ENCODE measurements around the gene CACNA1E. TPM values are rescaled to one million over a fixed set of nuclear protein-coding genes. Genes with fewer than 3 reads are reported as not detected.

CACNA1E gene
- polyA plus RNA-seq (ENCODE audit: low read depth in 6 of 6), result not detected

DNA sequence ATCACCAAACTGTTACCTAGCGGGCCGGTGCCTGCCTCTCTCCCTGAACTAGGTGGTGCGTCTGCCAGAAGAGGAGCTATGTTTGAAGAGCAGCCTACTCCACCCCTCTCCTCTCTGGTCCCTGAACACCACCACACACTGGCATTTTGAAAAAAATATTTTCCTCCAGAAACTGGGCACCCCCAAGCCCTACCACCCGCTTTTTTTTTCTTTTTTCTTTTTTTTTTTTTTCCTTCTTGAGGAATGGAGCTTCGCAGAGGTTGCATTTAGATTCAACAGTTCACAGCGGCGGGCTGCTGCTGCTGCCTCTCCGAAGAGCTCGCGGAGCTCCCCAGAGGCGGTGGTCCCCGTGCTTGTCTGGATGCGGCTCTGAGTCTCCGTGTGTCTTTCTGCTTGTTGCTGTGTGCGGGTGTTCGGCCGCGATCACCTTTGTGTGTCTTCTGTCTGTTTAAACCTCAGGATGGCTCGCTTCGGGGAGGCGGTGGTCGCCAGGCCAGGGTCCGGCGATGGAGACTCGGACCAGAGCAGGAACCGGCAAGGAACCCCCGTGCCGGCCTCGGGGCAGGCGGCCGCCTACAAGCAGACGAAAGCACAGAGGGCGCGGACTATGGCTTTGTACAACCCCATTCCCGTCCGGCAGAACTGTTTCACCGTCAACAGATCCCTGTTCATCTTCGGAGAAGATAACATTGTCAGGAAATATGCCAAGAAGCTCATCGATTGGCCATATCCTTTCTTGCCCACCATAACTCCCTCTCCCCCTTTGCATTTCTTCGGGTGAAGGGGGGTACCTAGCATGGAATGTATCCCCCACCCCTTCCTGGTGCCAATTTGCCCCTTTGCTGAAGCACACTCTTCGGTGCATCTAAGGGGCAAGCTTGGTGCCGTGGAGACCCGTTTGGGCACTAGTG lies at the start of gene CACNA1E:
CACNA1E (plus strand) TSS at position 233 of the 911 bp plus-strand sequence; CDS start at position 461, 228 bp downstream.
- no peak for ATAC-seq (ENCODE audit: low read depth in 2 of 2)
- no peak for DNase-seq
- peaks cover 6 to 34% (median 7%) of the 10 kb centered on the region in 3 donors for H3K4me1 Mint-ChIP-seq
- H3K4me3 Mint-ChIP-seq, result peak within 1 kb of the TSS in 5 of 8 donors; percentile 34 to 56 (median 39)
- peaks cover 0 to 3% (median 0%) of the 10 kb centered on the region in 7 donors for H3K9me3 Mint-ChIP-seq
- H3K27me3 Mint-ChIP-seq, result peaks cover 74 to 83% (median 76%) of the 10 kb centered on the region in 3 donors
- H3K27ac Mint-ChIP-seq, result no peak within 1 kb of the TSS
- peaks cover 3 to 16% of the 10 kb centered on the region in 2 donors for H3K36me3 Mint-ChIP-seq

DNA sequence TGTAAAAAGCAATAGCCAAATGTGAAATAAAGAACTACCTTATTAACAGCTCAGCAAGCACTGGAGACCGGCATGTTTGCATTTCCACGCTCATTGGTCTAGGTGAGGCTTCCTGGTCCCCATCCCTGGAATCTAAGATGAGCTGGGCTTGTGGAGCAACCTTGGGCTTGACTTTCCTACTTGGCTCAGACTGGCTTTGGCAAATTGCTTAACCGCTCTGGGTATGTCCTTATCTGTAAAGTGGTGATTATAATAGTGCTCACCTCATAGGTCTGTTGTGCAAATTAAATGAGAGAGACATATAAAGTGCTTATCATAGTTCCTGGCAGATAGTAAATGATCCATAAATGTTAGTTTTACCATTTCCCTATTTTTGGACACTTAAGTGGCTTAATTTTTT lies 49.4 kb upstream of the CACNA1E start:
- Mint-ChIP-seq H3K9me3 (peaks cover 0 to 2% (median 0%) of the 10 kb centered on the region in 7 donors), H3K4me3 (no peak overlapping the region), H3K27ac (no peak overlapping the region), H3K36me3 (no peaks in the 10 kb centered on the region), H3K27me3 (peaks cover 16 to 42% (median 32%) of the 10 kb centered on the region in 3 donors), H3K4me1 (no peaks in the 10 kb centered on the region)
- DNase-seq (no peak), ATAC-seq (ENCODE audit: low read depth in 2 of 2) (no peak)

DNA sequence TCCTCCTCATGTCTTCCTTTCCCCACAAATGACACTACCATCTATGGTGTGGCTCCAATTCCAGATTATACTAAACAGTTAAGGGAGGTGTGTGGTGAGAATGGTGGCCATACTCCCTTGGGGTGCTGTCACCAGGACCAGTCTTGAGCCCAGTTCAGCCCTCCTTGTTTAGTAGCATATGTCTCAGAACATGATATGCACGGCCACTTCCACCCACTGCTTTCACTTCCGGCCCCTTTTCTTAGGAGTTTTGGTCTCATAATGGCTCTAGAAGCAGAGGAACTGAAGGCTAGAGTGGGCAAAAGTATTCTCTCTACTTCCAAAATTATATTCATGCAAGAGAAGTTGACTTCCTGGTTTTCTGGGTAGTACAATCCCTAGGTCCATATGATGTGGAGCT lies 45.3 kb upstream of the CACNA1E start:
- ATAC-seq (ENCODE audit: low read depth in 2 of 2) (no peak), DNase-seq (no peak)
- Mint-ChIP-seq H3K27me3 (peaks cover 16 to 45% (median 40%) of the 10 kb centered on the region in 3 donors), H3K36me3 (no peaks in the 10 kb centered on the region), H3K4me3 (no peak overlapping the region), H3K9me3 (peaks cover 0 to 2% (median 0%) of the 10 kb centered on the region in 7 donors), H3K4me1 (no peaks in the 10 kb centered on the region), H3K27ac (no peak overlapping the region)

DNA sequence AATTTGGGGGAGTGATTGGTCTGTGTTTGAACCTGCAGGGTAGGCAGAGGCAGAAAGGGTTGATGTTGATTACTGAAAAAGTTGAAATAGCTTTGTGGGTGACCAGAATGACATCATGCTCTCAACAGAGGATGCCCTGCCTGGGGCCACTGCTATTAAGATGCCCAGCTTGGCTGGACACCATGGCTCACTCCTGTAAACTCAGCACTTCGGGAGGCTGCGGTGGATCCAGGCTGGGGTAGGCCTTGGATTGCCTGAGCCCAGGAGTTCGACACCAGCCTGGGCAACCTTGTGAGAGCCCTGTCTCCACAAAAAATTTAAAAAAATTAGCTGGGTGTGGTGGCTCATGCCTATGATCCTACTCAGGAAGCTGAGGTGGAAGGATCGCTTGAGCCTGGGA lies 42.8 kb upstream of the CACNA1E start:
- Mint-ChIP-seq H3K9me3 (peaks cover 0 to 2% (median 0%) of the 10 kb centered on the region in 7 donors), H3K36me3 (no peaks in the 10 kb centered on the region), H3K4me3 (no peak overlapping the region), H3K27me3 (peaks cover 12 to 40% (median 31%) of the 10 kb centered on the region in 3 donors), H3K27ac (no peak overlapping the region), H3K4me1 (no peaks in the 10 kb centered on the region)
- DNase-seq (no peak), ATAC-seq (ENCODE audit: low read depth in 2 of 2) (no peak)

DNA sequence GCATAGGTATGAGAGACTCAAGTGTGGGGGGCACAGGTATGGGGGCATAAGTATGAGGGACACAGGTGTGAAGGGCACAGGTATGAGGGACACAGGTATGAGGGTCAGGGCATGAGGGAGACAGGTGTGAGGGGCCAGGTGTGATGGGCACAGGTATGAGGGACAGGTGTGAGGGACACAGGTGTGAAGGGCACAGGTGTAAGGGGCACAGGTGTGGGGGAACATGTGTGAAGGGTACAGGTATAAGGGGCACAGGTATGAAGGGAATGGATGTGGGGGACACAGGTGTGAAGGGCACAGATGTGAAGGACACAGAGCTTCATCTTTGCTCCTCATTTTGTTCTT lies 41.2 kb upstream of the CACNA1E start:
- H3K4me1 Mint-ChIP-seq, result no peaks in the 10 kb centered on the region
- H3K27ac Mint-ChIP-seq, result no peak overlapping the region
- H3K9me3 Mint-ChIP-seq, result peaks cover 0 to 2% (median 0%) of the 10 kb centered on the region in 7 donors
- peaks cover 12 to 40% (median 21%) of the 10 kb centered on the region in 3 donors for H3K27me3 Mint-ChIP-seq
- ATAC-seq (ENCODE audit: low read depth in 2 of 2), result no peak
- H3K36me3 Mint-ChIP-seq, result no peaks in the 10 kb centered on the region
- no peak overlapping the region for H3K4me3 Mint-ChIP-seq
- no peak for DNase-seq

DNA sequence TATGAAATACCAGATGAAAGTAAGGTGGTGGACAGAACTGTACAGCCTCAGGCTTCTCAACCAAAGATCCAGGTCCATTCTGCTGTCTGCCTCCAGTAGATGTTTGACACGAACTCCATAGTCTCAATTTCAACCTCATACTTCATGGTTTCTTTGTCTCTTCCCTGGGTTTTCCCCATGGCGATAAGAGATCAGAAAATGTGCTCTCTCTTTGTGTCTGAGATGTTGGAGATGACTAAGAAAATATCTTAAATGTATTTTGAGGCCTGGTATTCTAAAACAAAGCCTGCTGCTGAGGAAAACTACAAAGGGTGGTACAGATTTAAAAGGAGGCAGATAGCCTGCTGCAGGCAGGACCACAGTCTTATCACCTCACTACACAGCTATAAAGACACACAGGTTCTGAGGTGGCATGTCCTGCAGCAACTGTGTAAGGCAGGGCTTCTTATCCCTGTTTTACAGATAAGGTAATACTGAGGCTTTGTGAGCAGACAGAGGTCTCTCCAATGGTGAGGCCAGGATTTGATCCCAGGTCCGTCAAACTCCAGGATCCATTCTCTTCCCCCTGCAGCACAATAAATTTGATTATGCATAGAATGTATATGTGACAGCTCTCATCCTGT lies 40.0 kb upstream of the CACNA1E start:
- H3K4me1 Mint-ChIP-seq, result no peaks in the 10 kb centered on the region
- ATAC-seq (ENCODE audit: low read depth in 2 of 2), result no peak
- H3K9me3 Mint-ChIP-seq, result peaks cover 0 to 2% (median 0%) of the 10 kb centered on the region in 7 donors
- peaks cover under 1 to 30% (median 10%) of the 10 kb centered on the region in 3 donors for H3K27me3 Mint-ChIP-seq
- no peaks in the 10 kb centered on the region for H3K36me3 Mint-ChIP-seq
- H3K4me3 Mint-ChIP-seq, result no peak overlapping the region
- no peak overlapping the region for H3K27ac Mint-ChIP-seq
- no peak for DNase-seq

DNA sequence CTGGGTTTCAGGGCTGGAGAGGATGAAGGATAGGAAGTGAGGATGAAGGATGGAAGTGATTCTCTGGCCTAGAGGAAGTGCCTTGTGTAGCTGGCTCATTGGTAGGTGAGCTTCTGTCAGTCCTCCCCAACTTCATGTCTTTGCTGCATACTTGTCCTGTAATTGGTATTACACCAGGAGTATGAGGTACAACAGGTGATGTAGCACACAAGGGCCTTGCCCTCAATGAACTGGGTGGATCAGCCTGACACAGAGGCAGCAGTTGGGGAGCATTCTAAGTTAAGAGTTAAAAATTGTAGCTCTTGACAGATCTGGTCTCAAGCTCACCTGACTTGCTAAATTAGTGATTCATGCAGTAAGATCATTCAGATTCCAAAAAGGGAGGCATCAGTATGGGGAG lies 37.9 kb upstream of the CACNA1E start:
- Mint-ChIP-seq H3K27me3 (peaks cover 0 to 24% (median 21%) of the 10 kb centered on the region in 3 donors), H3K4me3 (no peak overlapping the region), H3K36me3 (no peaks in the 10 kb centered on the region), H3K27ac (no peak overlapping the region), H3K4me1 (no peaks in the 10 kb centered on the region), H3K9me3 (no peaks in the 10 kb centered on the region)
- DNase-seq, result no peak
- ATAC-seq (ENCODE audit: low read depth in 2 of 2), result no peak

DNA sequence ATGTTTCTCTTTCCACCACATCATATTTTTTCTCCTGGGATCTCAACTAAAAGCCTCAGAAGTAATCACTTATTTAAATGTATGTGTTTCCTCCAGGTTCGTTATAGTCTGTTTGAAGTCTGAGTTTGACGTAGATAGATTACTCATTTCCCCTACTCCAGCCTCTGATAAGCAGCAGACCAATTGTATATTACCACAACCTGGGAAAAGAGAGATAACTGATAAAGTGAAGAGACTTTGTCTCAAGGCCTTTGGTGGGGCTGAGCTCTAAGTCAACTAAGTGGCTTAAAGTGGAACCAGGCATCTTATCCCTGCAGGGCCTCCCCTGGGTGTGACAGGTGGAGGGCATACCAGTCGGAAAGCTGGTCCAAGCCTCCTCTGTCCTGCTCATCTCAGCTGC lies 34.9 kb upstream of the CACNA1E start:
- Mint-ChIP-seq H3K4me3 (no peak overlapping the region), H3K4me1 (no peaks in the 10 kb centered on the region), H3K36me3 (no peaks in the 10 kb centered on the region), H3K27me3 (peaks cover 0 to 22% (median 8%) of the 10 kb centered on the region in 3 donors), H3K9me3 (no peaks in the 10 kb centered on the region), H3K27ac (no peak overlapping the region)
- no peak for ATAC-seq (ENCODE audit: low read depth in 2 of 2)
- no peak for DNase-seq

DNA sequence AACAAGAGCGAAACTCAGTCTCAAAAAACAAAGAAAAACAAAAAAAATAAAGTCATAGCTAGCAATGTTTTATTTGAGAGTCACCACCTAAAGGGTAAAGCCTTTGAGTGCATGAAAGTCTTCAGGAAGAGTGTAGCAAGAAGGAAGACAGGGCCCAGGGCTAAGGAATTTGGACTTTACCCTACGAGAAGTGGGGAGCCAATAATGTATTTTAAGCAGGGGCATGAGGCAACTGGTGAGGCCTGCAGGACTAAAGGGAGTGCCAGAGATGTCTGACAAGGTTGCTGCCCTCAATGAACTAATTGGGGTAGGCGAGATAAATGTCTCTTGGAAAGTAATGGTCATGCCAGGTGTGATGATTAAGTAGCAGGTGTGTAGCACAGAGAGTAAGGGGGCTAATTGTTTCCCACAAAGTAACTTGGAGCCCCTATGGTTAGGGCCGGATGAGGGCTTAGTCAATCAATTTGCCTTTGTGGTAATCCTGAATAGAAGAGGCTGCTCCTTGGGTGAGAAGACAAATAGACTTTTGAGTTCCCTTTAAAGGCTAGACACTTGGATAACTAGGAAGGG lies 31.6 kb upstream of the CACNA1E start:
- peaks cover 0 to 6% (median 4%) of the 10 kb centered on the region in 7 donors for H3K9me3 Mint-ChIP-seq
- no peaks in the 10 kb centered on the region for H3K4me1 Mint-ChIP-seq
- no peak overlapping the region for H3K27ac Mint-ChIP-seq
- H3K36me3 Mint-ChIP-seq, result no peaks in the 10 kb centered on the region
- DNase-seq (no peak), ATAC-seq (ENCODE audit: low read depth in 2 of 2) (no peak)
- no peak overlapping the region for H3K4me3 Mint-ChIP-seq
- H3K27me3 Mint-ChIP-seq, result peaks cover 7 to 18% (median 11%) of the 10 kb centered on the region in 3 donors

DNA sequence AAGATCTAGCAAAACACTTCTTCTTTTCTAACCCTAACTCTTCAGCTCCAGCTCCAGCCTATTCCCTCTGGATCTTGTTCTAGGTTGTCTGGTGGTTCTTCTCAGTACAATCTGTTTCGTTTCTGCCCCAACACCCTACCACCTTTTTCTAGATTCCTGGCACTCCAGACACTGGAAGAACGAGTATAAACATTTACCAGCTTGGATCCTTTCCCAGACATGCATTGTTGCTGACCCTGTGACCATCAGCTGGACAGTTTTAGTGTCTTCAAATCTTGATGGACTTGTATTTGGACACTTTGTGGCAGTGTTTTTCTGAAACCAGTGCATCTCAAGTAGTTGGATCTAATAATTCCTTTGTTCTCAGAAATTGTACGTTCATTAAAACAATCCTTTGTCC lies 30.6 kb upstream of the CACNA1E start:
- Mint-ChIP-seq H3K9me3 (peaks cover 3 to 15% (median 9%) of the 10 kb centered on the region in 7 donors), H3K27ac (no peak overlapping the region), H3K36me3 (no peaks in the 10 kb centered on the region), H3K4me1 (no peaks in the 10 kb centered on the region), H3K27me3 (peaks cover 7 to 18% (median 11%) of the 10 kb centered on the region in 3 donors), H3K4me3 (no peak overlapping the region)
- ATAC-seq (ENCODE audit: low read depth in 2 of 2) (no peak), DNase-seq (no peak)

DNA sequence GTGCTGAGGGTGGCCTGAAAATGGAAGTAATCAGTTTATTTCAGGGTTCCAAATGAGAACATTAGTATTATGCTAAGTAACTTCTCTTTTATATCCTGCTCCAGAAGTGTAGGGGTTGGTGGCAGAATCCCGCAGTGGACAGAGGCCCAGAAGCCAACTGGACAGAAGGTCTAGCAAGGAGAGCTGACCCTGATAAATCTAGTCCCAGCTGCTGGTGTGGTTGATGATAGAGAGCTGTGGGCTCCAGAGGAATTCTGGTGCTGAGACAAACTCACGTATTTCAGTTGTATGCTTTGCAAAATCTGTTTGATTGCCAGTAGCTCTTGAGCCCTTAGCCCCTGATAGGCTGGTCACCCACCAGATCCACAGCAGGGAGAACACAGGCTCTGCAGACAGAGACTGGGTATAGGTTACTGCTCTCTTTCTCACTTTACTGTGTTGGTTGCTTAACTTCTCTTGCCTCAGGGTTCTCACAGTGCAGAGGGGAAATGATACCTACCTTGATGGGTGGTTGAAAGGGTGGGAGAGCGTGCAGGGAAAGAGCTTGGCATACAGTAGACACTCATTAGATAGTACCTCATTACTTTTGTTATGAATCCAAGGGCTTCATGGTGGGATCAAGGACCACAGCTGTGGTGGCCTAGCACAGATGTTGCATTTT lies 29.6 kb upstream of the CACNA1E start:
- DNase-seq (no peak), ATAC-seq (ENCODE audit: low read depth in 2 of 2) (no peak)
- H3K27me3 Mint-ChIP-seq, result peaks cover 7 to 18% (median 11%) of the 10 kb centered on the region in 3 donors
- peaks cover 3 to 15% (median 9%) of the 10 kb centered on the region in 7 donors for H3K9me3 Mint-ChIP-seq
- no peak overlapping the region for H3K4me3 Mint-ChIP-seq
- H3K4me1 Mint-ChIP-seq, result no peaks in the 10 kb centered on the region
- no peaks in the 10 kb centered on the region for H3K36me3 Mint-ChIP-seq
- H3K27ac Mint-ChIP-seq, result no peak overlapping the region

DNA sequence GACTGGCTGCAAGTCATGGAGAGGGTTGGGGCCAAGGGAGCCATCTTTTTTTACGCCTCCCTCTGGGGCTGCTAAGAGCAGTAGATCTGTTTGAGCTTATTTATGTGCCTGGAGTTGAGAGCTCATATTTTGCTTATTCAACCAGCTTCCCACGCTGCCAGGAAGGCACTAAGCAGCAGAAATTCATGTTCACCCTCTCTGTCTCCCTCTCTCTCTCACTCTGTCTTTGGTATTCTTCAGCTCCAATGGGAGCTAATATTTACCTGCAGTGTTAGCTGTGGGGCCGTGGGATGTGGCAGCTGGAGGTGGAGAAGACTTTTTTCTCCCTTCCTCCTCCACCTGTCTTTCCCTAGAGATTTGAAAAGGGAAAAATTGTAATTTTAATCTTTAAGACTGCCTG lies 26.8 kb upstream of the CACNA1E start:
- Mint-ChIP-seq H3K4me3 (no peak overlapping the region), H3K4me1 (no peaks in the 10 kb centered on the region), H3K36me3 (no peaks in the 10 kb centered on the region), H3K27me3 (peaks cover 6 to 18% (median 11%) of the 10 kb centered on the region in 3 donors), H3K9me3 (peaks cover 3 to 20% (median 9%) of the 10 kb centered on the region in 7 donors), H3K27ac (no peak overlapping the region)
- DNase-seq (no peak), ATAC-seq (ENCODE audit: low read depth in 2 of 2) (no peak)

DNA sequence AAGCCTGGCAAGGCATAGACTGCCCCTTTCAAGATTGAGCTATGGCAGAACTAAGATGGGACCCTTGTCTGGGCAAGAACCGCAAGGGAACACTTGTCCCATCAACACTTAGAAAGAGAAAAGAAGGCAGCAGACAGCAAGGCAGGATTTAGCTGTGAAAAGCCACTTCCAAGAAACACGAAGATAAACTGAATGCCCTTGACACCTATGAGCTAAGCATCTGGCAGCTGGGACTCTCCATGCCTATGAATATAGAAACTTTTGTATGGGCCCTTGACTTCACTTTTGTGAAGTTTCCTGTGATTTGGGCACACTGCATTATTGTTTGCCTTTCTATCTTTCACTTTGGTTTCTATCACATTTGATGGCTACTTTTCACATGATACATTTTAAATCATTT lies 24.9 kb upstream of the CACNA1E start:
- Mint-ChIP-seq H3K4me3 (no peak overlapping the region), H3K36me3 (no peaks in the 10 kb centered on the region), H3K27ac (no peak overlapping the region), H3K9me3 (peaks cover 3 to 20% (median 9%) of the 10 kb centered on the region in 7 donors), H3K27me3 (peaks cover 6 to 18% (median 11%) of the 10 kb centered on the region in 3 donors), H3K4me1 (no peaks in the 10 kb centered on the region)
- ATAC-seq (ENCODE audit: low read depth in 2 of 2) (no peak), DNase-seq (no peak)

Measured in naive B cell (primary cell).